Activated CD4-positive, CD25-positive, alpha-beta regulatory T cell treated with anti-CD3 and anti-CD28 coated beads, Interleukin-2, amount 50 U/mL, for 72 hours (primary cell): ENCODE data around the gene IWS1.
"Not testable (repeated sequence)": the region's sequence is repeated elsewhere in the genome, so short reads cannot be mapped to it uniquely, and the experiment has no call there.

Experiments used
- DNase-seq: peaks from one replicate; pipeline ENCODE4 v3.0.0; 2021

Gene IWS1

GRCh38 chr2:127527001-127527804 is 914 bp upstream of the IWS1 start:
- no peak for DNase-seq

- no peak for DNase-seq
Observed at GRCh38 chr2:127525691-127526131, 578 bp downstream of the IWS1 start.

GRCh38 chr2:127524198-127524834 is 2.0 kb downstream of the IWS1 start:
- not testable (repeated sequence) for DNase-seq

GRCh38 chr2:127523269-127523939 is 2.9 kb downstream of the IWS1 start:
- no peak for DNase-seq

GRCh38 chr2:127520424-127520823 is 5.9 kb downstream of the IWS1 start:
- DNase-seq: no peak

GRCh38 chr2:127517465-127517864 is 8.8 kb downstream of the IWS1 start:
- DNase-seq: no peak

GRCh38 chr2:127516041-127516762 is 10.1 kb downstream of the IWS1 start:
- DNase-seq: no peak

GRCh38 chr2:127515383-127515915 is 10.8 kb downstream of the IWS1 start:
- no peak for DNase-seq

GRCh38 chr2:127514485-127514884 is 11.8 kb downstream of the IWS1 start:
- no peak for DNase-seq

- no peak for DNase-seq
Observed at GRCh38 chr2:127514076-127514475, 12.2 kb downstream of the IWS1 start.

GRCh38 chr2:127512362-127512761 is 13.9 kb downstream of the IWS1 start:
- DNase-seq: no peak

- no peak for DNase-seq
Observed at GRCh38 chr2:127511917-127512316, 14.4 kb downstream of the IWS1 start.

- no peak for DNase-seq
Observed at GRCh38 chr2:127511090-127511695, 15.1 kb downstream of the IWS1 start.

GRCh38 chr2:127510073-127510472 is 16.2 kb downstream of the IWS1 start:
- no peak for DNase-seq

GRCh38 chr2:127508631-127509034 is 17.7 kb downstream of the IWS1 start:
- no peak for DNase-seq

- DNase-seq: no peak
Observed at GRCh38 chr2:127508023-127508630, 18.2 kb downstream of the IWS1 start.

- no peak for DNase-seq
Observed at GRCh38 chr2:127506510-127506909, 19.8 kb downstream of the IWS1 start.

GRCh38 chr2:127504552-127505430 is 21.5 kb downstream of the IWS1 start:
- DNase-seq: no peak

GRCh38 chr2:127503491-127503890 is 22.8 kb downstream of the IWS1 start:
- no peak for DNase-seq

- DNase-seq: no peak
Observed at GRCh38 chr2:127498386-127498785, 27.9 kb downstream of the IWS1 start.

GRCh38 chr2:127490283-127490682 is 36.0 kb downstream of the IWS1 start:
- no peak for DNase-seq
